ENCODE results near the gene LMO7.
A peak's percentile ranks its signal among the peaks of the same experiment; 100 is the strongest.
"Not testable (repeated sequence)": the region's sequence is repeated elsewhere in the genome, so short reads cannot be mapped to it uniquely, and the experiment has no call there.

The LMO7 gene

DNA sequence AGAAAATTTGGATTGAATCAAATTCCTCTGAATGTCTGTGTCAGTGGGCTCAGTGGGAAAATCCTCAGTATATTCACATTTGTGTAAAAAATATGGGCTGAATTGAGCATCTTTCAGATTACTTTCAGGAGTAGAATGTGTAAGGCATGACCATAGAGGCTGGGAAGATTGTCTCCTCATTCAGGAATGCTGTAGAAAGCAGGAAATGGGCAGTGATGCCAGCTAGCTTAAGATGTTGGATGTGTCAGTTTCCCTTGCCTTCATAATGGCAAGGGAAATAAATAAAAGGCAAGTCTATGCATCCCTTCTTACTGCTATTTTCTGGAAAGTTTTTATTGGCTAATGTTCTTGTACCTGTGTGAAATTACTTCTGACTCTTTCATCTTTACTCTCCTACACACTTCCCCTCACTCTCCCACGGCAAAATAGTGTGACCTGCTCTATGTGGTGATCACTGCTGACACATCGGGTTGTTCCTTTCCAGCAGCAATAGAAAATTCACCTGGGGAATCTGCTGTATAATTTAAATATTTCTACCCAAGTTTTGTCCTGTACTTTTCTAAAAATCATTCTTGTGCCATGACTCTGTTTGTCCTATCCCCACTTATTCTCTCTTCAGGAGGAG lies 103.2 kb downstream of the LMO7 start:
- DNase-seq = no peak

DNA sequence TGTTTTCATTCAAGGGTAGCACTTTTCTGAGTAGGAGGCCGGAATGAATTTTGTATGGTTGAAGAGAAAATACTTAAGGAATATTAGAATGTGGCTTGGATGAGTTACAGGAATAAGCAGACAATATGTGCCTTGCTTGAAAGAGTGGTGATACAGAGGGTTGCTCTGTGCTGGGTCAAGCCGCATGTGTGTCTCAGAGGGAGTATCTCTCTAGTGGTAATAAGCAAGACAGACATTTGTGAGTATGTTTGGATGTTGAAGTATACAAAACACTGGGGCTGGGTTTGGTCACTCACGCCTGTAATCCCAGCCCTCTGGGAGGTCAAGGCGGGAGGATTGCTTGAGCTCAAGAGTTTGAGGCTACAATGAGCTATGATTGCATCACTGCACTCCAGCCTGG lies 103.9 kb downstream of the LMO7 start:
- DNase-seq = no peak

DNA sequence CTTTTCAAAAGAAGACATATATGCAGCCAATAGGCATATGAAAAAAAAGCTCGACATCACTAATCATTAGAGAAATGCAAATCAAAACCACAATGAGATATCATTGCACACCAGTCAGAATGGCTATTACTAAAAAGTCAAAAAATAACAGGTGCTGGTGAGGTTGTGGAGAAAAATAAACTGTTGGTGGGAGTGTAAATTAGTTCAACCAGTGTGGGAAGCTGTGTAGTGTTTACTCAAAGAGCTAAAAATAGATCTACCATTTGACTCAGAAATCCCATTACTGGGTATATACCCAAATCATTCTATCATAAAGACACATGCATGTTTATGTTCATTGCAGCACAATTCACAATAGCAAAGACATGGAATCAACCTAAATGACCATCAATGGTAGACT lies 106.9 kb downstream of the LMO7 start:
- not testable (repeated sequence) for DNase-seq

GRCh38 chr13:75744127-75744526 lies 108.0 kb downstream of the LMO7 start:
- no peak for DNase-seq

DNA sequence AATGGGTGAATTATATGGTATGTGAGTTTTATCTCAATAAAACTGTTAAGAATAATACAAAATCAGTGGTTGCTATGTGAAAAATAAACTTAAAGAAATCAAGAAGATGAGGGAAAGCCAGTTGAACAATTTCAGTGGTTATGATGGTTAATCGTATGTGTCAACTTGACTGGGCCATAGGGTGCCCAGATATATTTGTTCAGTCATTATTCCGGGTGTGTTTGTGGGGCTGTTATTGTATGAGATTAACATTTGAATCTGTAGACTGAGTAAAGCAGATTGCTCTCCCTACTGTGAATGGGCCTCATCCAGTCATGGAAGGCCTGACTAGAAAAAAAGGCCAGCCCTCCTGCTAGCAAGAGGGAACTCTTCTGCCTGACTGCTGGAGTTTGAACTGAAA lies 109.3 kb downstream of the LMO7 start:
- no peak for DNase-seq

DNA sequence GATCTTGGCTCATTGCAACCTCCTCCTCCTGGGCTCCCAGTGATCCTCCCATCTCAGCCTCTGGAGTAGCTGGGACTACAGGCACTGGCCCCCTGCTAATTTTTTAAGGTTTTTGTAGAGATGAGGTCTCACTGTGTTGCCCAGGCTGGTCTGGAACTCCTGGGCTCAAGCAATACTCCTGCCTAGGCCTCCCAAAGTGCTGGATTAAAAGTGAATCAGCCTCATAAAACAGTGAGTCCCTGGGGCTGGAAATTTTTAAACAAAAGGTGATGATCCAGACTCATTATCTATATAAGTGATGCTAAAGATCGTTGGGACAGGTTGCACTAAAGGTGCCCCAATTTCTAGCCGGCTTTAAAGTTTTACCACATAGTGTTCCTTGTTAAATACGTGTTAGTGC lies 112.7 kb downstream of the LMO7 start:
- DNase-seq = no peak

DNA sequence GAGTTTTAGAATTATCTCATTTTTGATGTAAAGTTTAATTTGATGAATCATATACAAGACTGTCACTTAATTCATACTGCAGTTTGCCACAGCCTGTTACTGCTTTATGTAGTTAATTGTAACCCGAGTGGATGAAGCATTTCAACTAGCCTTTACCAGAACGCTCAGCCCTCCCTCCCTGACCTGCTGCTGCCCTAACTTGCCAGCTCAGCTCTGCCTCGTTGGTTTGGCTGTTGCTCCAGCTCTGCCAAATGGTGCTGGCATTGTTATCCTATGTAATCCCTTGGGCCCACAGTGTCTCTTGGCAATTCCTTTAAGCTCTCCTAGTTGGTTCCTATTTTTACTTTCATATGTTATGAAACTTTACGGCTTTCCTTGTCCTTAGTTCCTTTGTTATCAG lies 113.3 kb downstream of the LMO7 start:
- no peak for DNase-seq

- no peak for DNase-seq
These were observed 115.2 kb downstream of the LMO7 start for GRCh38 chr13:75751350-75751749.

GRCh38 chr13:75752826-75753225 lies 116.7 kb downstream of the LMO7 start:
- no peak for DNase-seq

GRCh38 chr13:75754936-75755335 lies 118.8 kb downstream of the LMO7 start:
- DNase-seq = no peak

- no peak for DNase-seq
These were observed 121.2 kb downstream of the LMO7 start for GRCh38 chr13:75757336-75757735.

GRCh38 chr13:75759531-75759930 lies 123.4 kb downstream of the LMO7 start:
- no peak for DNase-seq

DNA sequence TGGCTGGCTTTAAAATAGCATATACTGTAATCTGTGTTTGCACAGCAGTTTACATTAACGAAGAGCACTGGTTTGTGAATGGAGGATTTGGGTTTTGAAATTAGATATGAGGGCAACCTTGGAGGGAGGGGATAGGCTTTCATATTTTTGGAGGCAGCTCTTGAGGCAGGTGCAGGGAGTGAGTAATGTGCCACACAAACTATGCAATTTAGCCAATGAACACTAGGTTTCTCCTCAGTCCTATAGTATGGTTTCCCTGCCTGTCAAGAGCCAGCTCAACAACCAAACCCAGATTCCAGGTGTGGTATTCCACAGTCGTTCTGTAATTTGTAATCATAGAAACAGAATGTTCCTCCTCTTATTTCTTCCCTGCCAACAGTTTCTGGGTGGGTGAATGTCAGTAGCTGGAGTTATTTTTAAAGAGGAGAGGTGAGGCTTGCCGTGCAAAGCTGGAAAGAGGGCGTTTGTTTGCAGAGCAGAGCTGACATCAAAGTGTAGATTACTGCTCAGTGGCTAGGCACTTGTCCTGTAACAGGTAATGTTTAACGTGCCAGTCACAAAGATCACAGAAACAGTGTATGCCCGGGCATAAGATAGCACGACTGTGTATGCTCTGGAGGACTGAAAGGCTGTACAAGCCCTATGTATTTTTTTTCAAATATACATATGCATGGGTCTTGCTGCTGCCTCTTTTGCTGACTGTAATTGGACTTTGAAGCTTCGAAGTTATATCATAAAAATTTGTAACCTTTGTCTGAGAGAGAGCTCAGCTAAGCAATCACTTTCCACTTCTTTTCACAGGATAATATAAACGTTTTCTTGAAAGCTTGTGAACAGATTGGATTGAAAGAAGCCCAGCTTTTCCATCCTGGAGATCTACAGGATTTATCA lies 124.2 kb downstream of the LMO7 start:
- peak in 32 of 56 donors; percentile 1 to 84 (median 43) for DNase-seq

DNA sequence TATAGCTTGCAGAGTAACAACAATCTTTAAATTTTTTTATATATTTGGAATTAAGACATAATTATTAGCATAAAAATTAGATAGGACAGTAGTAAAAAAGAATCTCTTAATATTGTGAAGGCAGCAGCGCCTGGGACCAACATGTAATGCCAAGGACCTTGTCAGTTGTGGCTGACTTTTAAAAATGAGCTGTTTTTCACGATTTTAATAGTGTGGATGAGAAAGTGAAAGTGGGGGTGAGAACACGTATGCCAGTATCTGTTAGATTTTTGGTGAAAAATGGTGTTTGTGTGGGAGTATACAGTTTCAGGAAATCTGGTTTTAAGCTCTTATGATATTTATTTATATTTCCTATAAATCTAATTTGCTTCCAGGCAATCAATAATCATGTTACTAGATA lies 125.2 kb downstream of the LMO7 start:
- DNase-seq = no peak

DNA sequence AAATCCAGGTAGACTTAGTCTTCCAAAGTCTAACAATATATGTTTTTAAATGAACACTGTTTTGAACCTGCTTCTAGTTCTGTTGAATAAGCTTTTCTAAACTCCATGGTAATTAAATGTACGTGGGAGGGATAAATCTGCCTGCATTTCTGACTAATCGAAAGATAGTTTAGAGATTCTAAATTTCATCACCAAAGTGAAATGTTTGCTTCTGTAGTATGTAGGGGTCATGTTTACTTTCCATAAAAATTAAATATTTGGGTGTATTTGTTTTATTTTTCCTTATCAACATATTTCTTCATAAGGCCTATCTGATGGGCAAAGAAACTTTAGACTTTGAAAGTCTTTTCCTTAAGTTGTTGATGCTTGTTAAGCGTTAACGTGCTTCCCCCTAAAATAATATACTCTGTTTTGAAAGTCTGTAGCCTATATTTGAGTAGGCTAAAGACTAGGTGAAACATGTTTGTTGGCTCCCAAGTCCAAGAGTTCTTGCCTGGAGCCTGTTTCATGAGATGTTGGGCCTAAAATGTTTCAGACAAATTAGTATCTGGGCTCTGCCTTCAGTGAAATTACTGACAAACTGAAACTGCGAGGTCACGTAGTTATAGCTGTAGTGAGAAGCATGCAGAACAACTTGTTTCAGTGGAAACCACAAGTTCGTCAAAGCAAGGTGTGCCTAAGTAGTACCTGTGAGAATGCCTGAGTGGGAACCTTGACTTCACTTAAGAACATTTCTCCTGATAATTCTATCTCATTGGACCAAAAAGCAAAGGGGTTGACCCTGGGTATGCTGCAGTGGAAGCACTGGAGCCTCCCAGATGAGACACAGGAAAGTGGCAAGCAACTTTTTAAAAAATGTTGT lies 126.2 kb downstream of the LMO7 start:
- no peak for DNase-seq

GRCh38 chr13:75762955-75763354 lies 126.8 kb downstream of the LMO7 start:
- no peak for DNase-seq

DNA sequence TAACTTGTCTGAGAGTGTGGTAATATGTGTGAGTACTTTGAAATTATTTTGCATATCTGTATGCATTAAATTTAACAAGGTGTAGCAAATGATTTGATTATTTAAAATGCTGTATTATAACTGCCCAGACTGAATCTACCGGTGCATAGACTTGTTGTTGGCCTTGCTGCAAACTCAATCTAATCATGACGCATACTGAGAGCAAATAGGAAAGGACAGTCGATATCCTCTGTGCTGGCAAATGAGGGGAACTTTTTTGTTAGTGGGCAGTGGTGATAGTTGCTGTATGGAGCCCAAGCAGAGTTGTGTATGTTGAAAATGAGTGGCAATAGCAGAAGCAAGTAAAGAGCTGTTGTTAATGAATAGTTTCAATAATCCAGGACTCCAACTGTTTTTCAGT lies 127.4 kb downstream of the LMO7 start:
- DNase-seq = no peak

- DNase-seq = no peak
These were observed 128.3 kb downstream of the LMO7 start for GRCh38 chr13:75764251-75764925.

GRCh38 chr13:75764926-75765310 lies 128.8 kb downstream of the LMO7 start:
- DNase-seq = no peak

DNA sequence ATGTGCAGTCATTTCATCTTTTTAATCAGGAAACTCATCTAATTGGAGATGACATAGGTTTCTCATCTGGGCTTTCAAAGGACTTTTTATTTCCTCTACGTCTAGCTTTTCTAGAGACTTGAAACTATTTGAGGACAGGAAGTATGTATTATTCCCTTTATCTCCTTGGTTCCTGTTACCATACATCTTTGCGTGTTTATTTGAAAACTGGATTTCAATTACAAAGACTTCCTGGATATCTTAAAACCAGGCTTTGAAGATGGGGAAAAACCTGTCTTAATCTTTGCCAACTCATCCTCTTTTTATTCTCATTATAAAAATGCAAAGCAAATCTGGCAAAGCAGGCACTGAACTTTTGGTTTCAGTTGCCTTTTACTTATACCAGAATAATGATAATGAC lies 130.5 kb downstream of the LMO7 start:
- no peak for DNase-seq

DNA sequence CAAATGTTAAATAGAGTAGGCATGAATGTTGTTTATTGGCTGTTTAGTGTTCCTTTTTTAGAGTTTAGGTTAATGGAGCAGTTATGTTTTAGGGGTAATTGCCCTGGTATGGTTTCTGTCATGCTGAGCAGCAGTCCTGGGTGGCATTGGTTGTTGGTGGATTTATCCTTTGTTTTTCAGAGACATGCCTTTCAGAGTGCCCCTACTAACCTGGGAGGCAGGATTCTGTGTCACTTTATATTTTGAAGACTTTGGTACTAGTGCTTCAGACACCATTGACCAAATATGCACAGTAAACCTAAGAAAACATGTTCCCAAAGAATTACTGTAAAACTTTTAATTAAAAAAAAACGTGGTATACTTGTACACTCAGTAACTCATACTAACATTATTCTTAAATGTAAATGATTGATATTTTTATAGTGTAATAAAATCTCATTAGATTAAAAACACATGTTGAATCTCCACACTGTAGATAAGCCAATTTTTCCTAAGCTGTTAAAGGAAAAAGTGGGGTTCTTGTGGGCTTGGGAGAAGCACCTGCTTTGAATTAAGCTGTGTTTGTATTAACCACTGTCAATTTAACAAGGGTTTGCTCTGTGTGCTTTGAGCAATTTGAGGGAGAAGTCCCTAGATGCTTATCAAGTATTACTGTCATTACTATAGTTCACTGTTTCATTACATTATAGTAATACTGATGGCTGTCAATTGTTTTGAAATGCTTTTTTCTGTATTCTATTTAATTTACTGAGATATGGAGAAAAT lies 133.2 kb downstream of the LMO7 start:
- no peak for DNase-seq
